Endothelial cell of umbilical vein (primary cell): ENCODE results near the gene ARF5. TPM values are rescaled to one million over a fixed set of nuclear protein-coding genes. Genes with fewer than 3 reads are reported as not detected.

Source experiments
- BruUV-seq: library from RNA; stranded (reverse); fragments of 400-500 nt; replicated peaks from 2 replicates; lab custom pipeline; 2021; lab: Mats Ljungman, UMichigan
- CTCF ChIA-PET: fragments of 300-600, 350-600 bp; sonication (Branson Sonifier 250); formaldehyde crosslinking; loops from one replicate; lab custom pipeline; 2021; ENCODE audit warnings: antibody characterized with exemption, inconsistent platforms; lab: Charles Lee
- POLR2A ChIA-PET: fragments of 300-600, 350-600 bp; sonication (Branson Sonifier 250); formaldehyde crosslinking; loops from one replicate; lab custom pipeline; 2021; ENCODE audit warnings: antibody characterized with exemption, inconsistent platforms; lab: Charles Lee
- DNase-seq: peaks from one replicate; pipeline ENCODE4 v3.0.0-alpha.2; 2011; ENCODE audit warnings: low read depth, low spot score
- FAIRE-seq: peaks from 2 replicates; lab custom pipeline; 2011; peaks lifted over from hg19 to GRCh38; lab: Jason Lieb, UNC
- H2AFZ ChIP-seq: 2 replicates; pipeline ENCODE4 v1.6.0; 2012; ENCODE audit warnings: low read depth, low read length, control low read depth, inconsistent platforms
- H3K27ac ChIP-seq: 2 replicates; pipeline ENCODE4 v1.5.1; 2011; ENCODE audit warnings: low read depth, mild to moderate bottlenecking, control low read depth, low read length, moderate library complexity; ENCODE audit not compliant: insufficient read depth
- H3K27me3 ChIP-seq, 2 experiments: 2 replicates each; pipeline versions ENCODE4 v1.6.0 to v1.6.1; 2011; ENCODE audit warnings: low read length in 2 of 2, mixed read lengths in 1 of 2; ENCODE audit not compliant: control insufficient read depth in 2 of 2, insufficient read depth in 2 of 2
- H3K36me3 ChIP-seq, 2 experiments: 2 replicates in 1 of 2; 3 replicates in 1 of 2; pipeline ENCODE4 v1.5.1; 2011; ENCODE audit warnings: low read length in 2 of 2, mild to moderate bottlenecking in 1 of 2, moderate library complexity in 1 of 2; ENCODE audit not compliant: control insufficient read depth in 2 of 2, insufficient read depth in 2 of 2; ENCODE audit errors: extremely low read depth in 1 of 2
- H3K4me1 ChIP-seq: 3 replicates; pipeline ENCODE4 v1.5.1; 2011; ENCODE audit warnings: mild to moderate bottlenecking, low read length; ENCODE audit not compliant: control insufficient read depth, insufficient read depth; ENCODE audit errors: extremely low read depth
- H3K4me2 ChIP-seq: 2 replicates; pipeline ENCODE4 v1.6.1; 2011; ENCODE audit warnings: low read length, control low read depth, mixed read lengths; ENCODE audit not compliant: insufficient read depth
- H3K4me3 ChIP-seq, 3 experiments: fragments of 200-600 bp in 1 of 3; sonication (generic), shearing (Covaris generic) in 1 of 3; replicated peaks in 1 of 3; 2 replicates each; pipeline ENCODE4 v1.5.1; 2011 to 2016; ENCODE audit warnings: control low read depth in 3 of 3, low read length in 3 of 3, mild to moderate bottlenecking in 2 of 3, inconsistent platforms in 1 of 3, low read depth in 1 of 3, moderate library complexity in 1 of 3; ENCODE audit not compliant: insufficient read depth in 1 of 3
- H3K79me2 ChIP-seq: 2 replicates; pipeline ENCODE4 v1.6.0; 2012; ENCODE audit warnings: low read length, inconsistent platforms; ENCODE audit not compliant: control insufficient read depth, insufficient read depth
- H3K9ac ChIP-seq: replicated peaks from 2 replicates; pipeline ENCODE3; 2011; ENCODE audit warnings: low read length, control low read depth; ENCODE audit not compliant: insufficient read depth; ENCODE audit errors: extremely low read depth
- H3K9me1 ChIP-seq: replicated peaks from 3 replicates; pipeline ENCODE4 v1.6.0; 2011; ENCODE audit warnings: mild to moderate bottlenecking, low read length; ENCODE audit not compliant: control insufficient read depth, insufficient read depth; ENCODE audit errors: extremely low read depth
- H3K9me3 ChIP-seq: replicated peaks from 2 replicates; pipeline ENCODE4 v1.5.1; 2012; ENCODE audit warnings: low read length, inconsistent platforms; ENCODE audit not compliant: control insufficient read depth, insufficient read depth
- H4K20me1 ChIP-seq: replicated peaks from 2 replicates; pipeline ENCODE3; 2011; ENCODE audit warnings: mild to moderate bottlenecking, low read length; ENCODE audit not compliant: control insufficient read depth, insufficient read depth; ENCODE audit errors: extremely low read depth
- EZH2 ChIP-seq: IDR thresholded peaks from 2 replicates; pipeline ENCODE4 v1.6.1; 2012; ENCODE audit warnings: borderline replicate concordance, low read depth, mild to moderate bottlenecking, moderate library complexity, low read length, inconsistent platforms; ENCODE audit not compliant: severe bottlenecking
- FOS ChIP-seq: IDR thresholded peaks from 2 replicates; pipeline ENCODE4 v1.6.1; 2011; ENCODE audit warnings: mild to moderate bottlenecking, low read length, moderate library complexity, borderline replicate concordance; ENCODE audit not compliant: insufficient read depth
- GATA2 ChIP-seq: IDR thresholded peaks from 2 replicates; pipeline ENCODE4 v1.7.0; 2011; ENCODE audit warnings: low read depth, mild to moderate bottlenecking, moderate library complexity, mixed read lengths, low read length; ENCODE audit not compliant: insufficient read length, insufficient read depth
- JUN ChIP-seq: IDR thresholded peaks from 2 replicates; pipeline ENCODE4 v1.6.1; 2011; ENCODE audit warnings: borderline replicate concordance, low read depth; ENCODE audit not compliant: insufficient read length, insufficient read depth
- MYC ChIP-seq: IDR thresholded peaks from one replicate; pipeline ENCODE4 v1.6.1; 2011; ENCODE audit warnings: mild to moderate bottlenecking, low read depth, low read length
- POLR2A ChIP-seq: IDR thresholded peaks from 2 replicates; pipeline ENCODE4 v1.6.1; 2012; ENCODE audit warnings: low read depth, mild to moderate bottlenecking, control low read depth, low read length
- POLR2AphosphoS5 ChIP-seq: IDR thresholded peaks from 2 replicates; pipeline ENCODE4 v1.6.1; 2012; ENCODE audit warnings: low read depth, mild to moderate bottlenecking, control low read depth, low read length, moderate library complexity; ENCODE audit not compliant: insufficient read depth
- dilution Hi-C: fragments of 300-500 bp; cut with MboI; formaldehyde crosslinking; loops from one replicate; pipeline ENCODE4 v1.15.0; 2019; ENCODE audit warnings: low sequenced_read_pairs; ENCODE audit not compliant: extremely low pct_ligation_motif_present
- intact Hi-C: fragments of 100-400 bp; cut with micrococcal nuclease; formaldehyde crosslinking; loops from one replicate; pipeline ENCODE4 v1.10.0; 2022
- polyA plus RNA-seq, 4 experiments: library from polyadenylated mRNA; depleted of rRNA in 3 of 4; stranded (reverse) in 3 of 4; unstranded in 1 of 4; fragments of >200 nt; gene quantifications; 2 replicates each; pipeline versions ENCODE4 v1.2.1 to v1.2.3, GENCODE V29; 2011 to 2012; ENCODE audit warnings: missing spikeins in 1 of 4
- total RNA-seq: library from RNA; stranded (reverse); gene quantifications from 2 replicates; pipeline ENCODE4 v1.2.3, GENCODE V29; 2021
- TF ChIP-seq, protein P1 (sequence below), 2 donors: IDR thresholded peaks; 1 replicate in 1 of 2; 2 replicates in 1 of 2; pipeline ENCODE4 v1.5.1; 2011; ENCODE audit warnings: low read length in 2 of 2, mild to moderate bottlenecking in 2 of 2, moderate library complexity in 2 of 2, control low read depth in 1 of 2, inconsistent platforms in 1 of 2, low read depth in 1 of 2; ENCODE audit not compliant: insufficient read depth in 1 of 2; ENCODE audit errors: extremely low read depth in 1 of 2
- TF ChIP-seq, protein P2 (sequence below): IDR thresholded peaks from 2 replicates; pipeline ENCODE4 v1.6.1; 2011; ENCODE audit not compliant: insufficient read depth, insufficient read length

ARF5 gene
- total and polyA plus RNA-seq, 2 donors (not counting 3 experiments of a cell fraction or from before 2014, with no cell fraction given), result 122 to 428 TPM

DNA sequence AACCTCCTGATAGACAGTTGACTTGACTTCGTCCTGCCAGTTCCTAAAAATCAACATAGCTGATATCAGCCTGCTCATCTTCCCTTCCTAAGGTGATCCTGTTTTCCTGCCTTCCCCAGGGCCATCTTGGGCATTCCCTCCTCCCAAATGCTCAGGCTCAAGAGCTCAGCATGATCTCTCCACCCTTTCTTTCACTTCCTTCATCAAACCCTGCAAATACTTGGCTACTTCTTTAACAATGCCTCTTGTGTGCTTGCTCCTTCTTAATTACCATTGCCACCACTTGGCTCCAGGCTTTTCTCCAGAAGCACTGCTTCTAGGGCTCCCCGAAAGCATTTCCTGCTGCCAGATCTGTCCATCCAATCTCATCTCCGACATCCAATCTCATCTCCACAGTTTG, 12.7 kb downstream of the ARF5 start:
- no TSS peak for BruUV-seq
- H3K9me3 ChIP-seq, result no peaks in the 10 kb centered on the region
- intact Hi-C loops, result no loop called here
- no peak overlapping the region for H3K27ac ChIP-seq
- peaks cover 0 to 13% of the 10 kb centered on the region in 2 experiments for H3K27me3 ChIP-seq
- FAIRE-seq (no peak), DNase-seq (no peak)
- H3K9me1 ChIP-seq, result no peaks in the 10 kb centered on the region
- dilution Hi-C loops, result no loop called here
- H3K4me1 ChIP-seq, result no peaks in the 10 kb centered on the region
- H3K79me2 ChIP-seq, result no peaks in the 10 kb centered on the region
- POLR2A ChIA-PET, result no interaction called here
- H3K4me2 ChIP-seq, result no peak overlapping the region
- H3K4me3 ChIP-seq, result no peak overlapping the region
- no peak overlapping the region for H2AFZ ChIP-seq
- H4K20me1 ChIP-seq, result no peaks in the 10 kb centered on the region
- no peak overlapping the region for H3K9ac ChIP-seq
- TF ChIP-seq JUN (no peak), EZH2 (no peak), MYC (no peak), POLR2AphosphoS5 (no peak), FOS (no peak), GATA2 (no peak), POLR2A (no peak)
- TF ChIP-seq, protein P1, sequence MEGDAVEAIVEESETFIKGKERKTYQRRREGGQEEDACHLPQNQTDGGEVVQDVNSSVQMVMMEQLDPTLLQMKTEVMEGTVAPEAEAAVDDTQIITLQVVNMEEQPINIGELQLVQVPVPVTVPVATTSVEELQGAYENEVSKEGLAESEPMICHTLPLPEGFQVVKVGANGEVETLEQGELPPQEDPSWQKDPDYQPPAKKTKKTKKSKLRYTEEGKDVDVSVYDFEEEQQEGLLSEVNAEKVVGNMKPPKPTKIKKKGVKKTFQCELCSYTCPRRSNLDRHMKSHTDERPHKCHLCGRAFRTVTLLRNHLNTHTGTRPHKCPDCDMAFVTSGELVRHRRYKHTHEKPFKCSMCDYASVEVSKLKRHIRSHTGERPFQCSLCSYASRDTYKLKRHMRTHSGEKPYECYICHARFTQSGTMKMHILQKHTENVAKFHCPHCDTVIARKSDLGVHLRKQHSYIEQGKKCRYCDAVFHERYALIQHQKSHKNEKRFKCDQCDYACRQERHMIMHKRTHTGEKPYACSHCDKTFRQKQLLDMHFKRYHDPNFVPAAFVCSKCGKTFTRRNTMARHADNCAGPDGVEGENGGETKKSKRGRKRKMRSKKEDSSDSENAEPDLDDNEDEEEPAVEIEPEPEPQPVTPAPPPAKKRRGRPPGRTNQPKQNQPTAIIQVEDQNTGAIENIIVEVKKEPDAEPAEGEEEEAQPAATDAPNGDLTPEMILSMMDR (IDR thresholded peaks at IDR 0.05; ENCODE audit: extremely low read depth in 1 of 2, insufficient read depth in 1 of 2, low read depth in 1 of 2, low read length in 2 of 2), result no peak
- TF ChIP-seq, protein P2, sequence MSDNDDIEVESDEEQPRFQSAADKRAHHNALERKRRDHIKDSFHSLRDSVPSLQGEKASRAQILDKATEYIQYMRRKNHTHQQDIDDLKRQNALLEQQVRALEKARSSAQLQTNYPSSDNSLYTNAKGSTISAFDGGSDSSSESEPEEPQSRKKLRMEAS, result no peak
- CTCF ChIA-PET, result no interaction called here
- H3K36me3 ChIP-seq, result no peaks in the 10 kb centered on the region
